T-helper 2 cell treated with Interferon-gamma antibody and Interleukin-4, amounts not matched to agents 5 μg/mL and 100 μg/mL, for 36 hours (primary cell): ENCODE results near the gene FGF5.

Experiments used
- DNase-seq: peaks from one replicate; pipeline ENCODE4 v3.0.0; 2021; ENCODE audit warnings: low spot score
- H3K27ac Mint-ChIP-seq: one replicate; pipeline ENCODE4 v1.8.0; 2021; ENCODE audit warnings: mild to moderate bottlenecking, mixed read lengths
- H3K27me3 Mint-ChIP-seq: one replicate; pipeline ENCODE4 v1.8.0; 2021; ENCODE audit warnings: low read depth, mixed read lengths
- H3K36me3 Mint-ChIP-seq: one replicate; pipeline ENCODE4 v1.8.0; 2021; ENCODE audit warnings: low read depth, mixed read lengths
- H3K4me1 Mint-ChIP-seq: one replicate; pipeline ENCODE4 v1.8.0; 2021; ENCODE audit warnings: low read depth, mixed read lengths
- H3K4me3 Mint-ChIP-seq: one replicate; pipeline ENCODE4 v1.8.0; 2022; ENCODE audit warnings: mild to moderate bottlenecking, moderate library complexity, mixed read lengths
- H3K9me3 Mint-ChIP-seq: one replicate; pipeline ENCODE4 v1.8.0; 2021; ENCODE audit warnings: mixed read lengths

Gene FGF5

GRCh38 chr4:80294206-80294605, 27.7 kb downstream of the FGF5 start:
- Mint-ChIP-seq H3K36me3 (no peaks in the 10 kb centered on the region), H3K27ac (no peak overlapping the region), H3K9me3 (no peaks in the 10 kb centered on the region), H3K4me3 (no peak overlapping the region), H3K27me3 (peaks cover 3% of the 10 kb centered on the region), H3K4me1 (no peaks in the 10 kb centered on the region)
- no peak for DNase-seq

GRCh38 chr4:80295336-80295735, 28.9 kb downstream of the FGF5 start:
- DNase-seq: no peak
- Mint-ChIP-seq H3K27me3 (peaks cover 3% of the 10 kb centered on the region), H3K9me3 (no peaks in the 10 kb centered on the region), H3K27ac (no peak overlapping the region), H3K36me3 (no peaks in the 10 kb centered on the region), H3K4me1 (no peaks in the 10 kb centered on the region), H3K4me3 (no peak overlapping the region)

GRCh38 chr4:80295826-80296225, 29.4 kb downstream of the FGF5 start:
- Mint-ChIP-seq H3K4me3 (no peak overlapping the region), H3K9me3 (no peaks in the 10 kb centered on the region), H3K4me1 (no peaks in the 10 kb centered on the region), H3K27me3 (peaks cover 3% of the 10 kb centered on the region), H3K36me3 (no peaks in the 10 kb centered on the region), H3K27ac (no peak overlapping the region)
- DNase-seq: no peak

GRCh38 chr4:80301884-80302283, 35.4 kb downstream of the FGF5 start:
- H3K36me3 Mint-ChIP-seq: no peaks in the 10 kb centered on the region
- H3K27me3 Mint-ChIP-seq: no peaks in the 10 kb centered on the region
- H3K27ac Mint-ChIP-seq: no peak overlapping the region
- H3K4me3 Mint-ChIP-seq: no peak overlapping the region
- no peaks in the 10 kb centered on the region for H3K4me1 Mint-ChIP-seq
- H3K9me3 Mint-ChIP-seq: no peaks in the 10 kb centered on the region
- no peak for DNase-seq

GRCh38 chr4:80302616-80303223, 36.3 kb downstream of the FGF5 start:
- Mint-ChIP-seq H3K4me1 (no peaks in the 10 kb centered on the region), H3K36me3 (no peaks in the 10 kb centered on the region), H3K4me3 (no peak overlapping the region)

GRCh38 chr4:80305466-80305865, 39.0 kb downstream of the FGF5 start:
- no peaks in the 10 kb centered on the region for H3K9me3 Mint-ChIP-seq
- H3K27me3 Mint-ChIP-seq: no peaks in the 10 kb centered on the region
- no peaks in the 10 kb centered on the region for H3K4me1 Mint-ChIP-seq
- no peak for DNase-seq
- no peak overlapping the region for H3K27ac Mint-ChIP-seq
- no peak overlapping the region for H3K4me3 Mint-ChIP-seq
- no peaks in the 10 kb centered on the region for H3K36me3 Mint-ChIP-seq

More at GRCh38 chr4:80302616-80303223, 36.3 kb downstream of the FGF5 start:
- Mint-ChIP-seq H3K9me3 (no peaks in the 10 kb centered on the region), H3K27ac (no peak overlapping the region), H3K27me3 (no peaks in the 10 kb centered on the region)
- DNase-seq: no peak

GRCh38 chr4:80306260-80306659, 39.8 kb downstream of the FGF5 start:
- no peaks in the 10 kb centered on the region for H3K4me1 Mint-ChIP-seq
- no peaks in the 10 kb centered on the region for H3K36me3 Mint-ChIP-seq
- no peaks in the 10 kb centered on the region for H3K9me3 Mint-ChIP-seq
- DNase-seq: no peak
- H3K27me3 Mint-ChIP-seq: no peaks in the 10 kb centered on the region
- no peak overlapping the region for H3K4me3 Mint-ChIP-seq
- no peak overlapping the region for H3K27ac Mint-ChIP-seq

- Mint-ChIP-seq H3K4me1 (no peaks in the 10 kb centered on the region), H3K4me3 (no peak overlapping the region), H3K36me3 (no peaks in the 10 kb centered on the region), H3K27ac (no peak overlapping the region), H3K27me3 (no peaks in the 10 kb centered on the region), H3K9me3 (no peaks in the 10 kb centered on the region)
- DNase-seq: no peak
These were observed 40.8 kb downstream of the FGF5 start for GRCh38 chr4:80307183-80307735.

- Mint-ChIP-seq H3K27ac (no peak overlapping the region), H3K4me1 (no peaks in the 10 kb centered on the region), H3K27me3 (no peaks in the 10 kb centered on the region)
These were observed 41.5 kb downstream of the FGF5 start for GRCh38 chr4:80307774-80308465.

GRCh38 chr4:80308466-80308822, 42.0 kb downstream of the FGF5 start:
- no peaks in the 10 kb centered on the region for H3K27me3 Mint-ChIP-seq
- H3K36me3 Mint-ChIP-seq: no peaks in the 10 kb centered on the region
- no peak overlapping the region for H3K4me3 Mint-ChIP-seq
- no peak for DNase-seq
- H3K27ac Mint-ChIP-seq: no peak overlapping the region
- H3K9me3 Mint-ChIP-seq: no peaks in the 10 kb centered on the region
- H3K4me1 Mint-ChIP-seq: no peaks in the 10 kb centered on the region

More at GRCh38 chr4:80307774-80308465, 41.5 kb downstream of the FGF5 start:
- Mint-ChIP-seq H3K36me3 (no peaks in the 10 kb centered on the region), H3K9me3 (no peaks in the 10 kb centered on the region), H3K4me3 (no peak overlapping the region)
- no peak for DNase-seq

GRCh38 chr4:80309294-80310004, 43.0 kb downstream of the FGF5 start:
- no peaks in the 10 kb centered on the region for H3K27me3 Mint-ChIP-seq
- H3K4me3 Mint-ChIP-seq: no peak overlapping the region
- H3K9me3 Mint-ChIP-seq: no peaks in the 10 kb centered on the region
- H3K4me1 Mint-ChIP-seq: no peaks in the 10 kb centered on the region
- H3K36me3 Mint-ChIP-seq: no peaks in the 10 kb centered on the region
- H3K27ac Mint-ChIP-seq: no peak overlapping the region
- DNase-seq: no peak

GRCh38 chr4:80311130-80311529, 44.7 kb downstream of the FGF5 start:
- DNase-seq: no peak
- Mint-ChIP-seq H3K4me1 (no peaks in the 10 kb centered on the region), H3K27me3 (no peaks in the 10 kb centered on the region), H3K9me3 (no peaks in the 10 kb centered on the region), H3K27ac (no peak overlapping the region), H3K36me3 (no peaks in the 10 kb centered on the region), H3K4me3 (no peak overlapping the region)

GRCh38 chr4:80312124-80312523, 45.7 kb downstream of the FGF5 start:
- no peak for DNase-seq
- no peaks in the 10 kb centered on the region for H3K4me1 Mint-ChIP-seq
- H3K9me3 Mint-ChIP-seq: no peaks in the 10 kb centered on the region
- H3K4me3 Mint-ChIP-seq: no peak overlapping the region
- H3K27ac Mint-ChIP-seq: no peak overlapping the region
- no peaks in the 10 kb centered on the region for H3K36me3 Mint-ChIP-seq
- no peaks in the 10 kb centered on the region for H3K27me3 Mint-ChIP-seq

- Mint-ChIP-seq H3K27me3 (peaks cover 2% of the 10 kb centered on the region), H3K9me3 (no peaks in the 10 kb centered on the region), H3K36me3 (no peaks in the 10 kb centered on the region), H3K4me1 (no peaks in the 10 kb centered on the region), H3K27ac (no peak overlapping the region), H3K4me3 (no peak overlapping the region)
- DNase-seq: no peak
These were observed 47.2 kb downstream of the FGF5 start for GRCh38 chr4:80313627-80314026.
